HG03432 (cell line): ENCODE results near the gene DNAJB12.
"Not testable (repeated sequence)": the region's sequence is repeated elsewhere in the genome, so short reads cannot be mapped to it uniquely, and the experiment has no call there.

Experiments
- ATAC-seq: cut with Tn5 transposase; IDR thresholded peaks from one replicate; pipeline ENCODE4 v1.9.1; 2021; ENCODE audit warnings: mild to moderate bottlenecking, moderate library complexity; ENCODE audit not compliant: unreplicated experiment

Gene DNAJB12

GRCh38 chr10:72318418-72319262 lies 36.1 kb downstream of the DNAJB12 start:
- ATAC-seq = no peak

GRCh38 chr10:72316748-72317435 lies 37.8 kb downstream of the DNAJB12 start:
- no peak for ATAC-seq

GRCh38 chr10:72316386-72316700 lies 38.4 kb downstream of the DNAJB12 start:
- no peak for ATAC-seq

- no peak for ATAC-seq
These were observed 38.9 kb downstream of the DNAJB12 start for GRCh38 chr10:72315611-72316385.

GRCh38 chr10:72315054-72315453 lies 39.7 kb downstream of the DNAJB12 start:
- ATAC-seq = no peak

GRCh38 chr10:72314263-72314662 lies 40.5 kb downstream of the DNAJB12 start:
- ATAC-seq = no peak

- ATAC-seq = no peak
These were observed 41.8 kb downstream of the DNAJB12 start for GRCh38 chr10:72312865-72313391.

- ATAC-seq = no peak
These were observed 43.1 kb downstream of the DNAJB12 start for GRCh38 chr10:72311667-72312066.

GRCh38 chr10:72310636-72311035 lies 44.1 kb downstream of the DNAJB12 start:
- ATAC-seq = no peak

GRCh38 chr10:72310241-72310633 lies 44.5 kb downstream of the DNAJB12 start:
- no peak for ATAC-seq

- no peak for ATAC-seq
These were observed 45.2 kb downstream of the DNAJB12 start for GRCh38 chr10:72309290-72310240.

GRCh38 chr10:72308320-72308987 lies 46.3 kb downstream of the DNAJB12 start:
- ATAC-seq = no peak

GRCh38 chr10:72307711-72308110 lies 47.0 kb downstream of the DNAJB12 start:
- not testable (repeated sequence) for ATAC-seq

GRCh38 chr10:72306215-72306760 lies 48.4 kb downstream of the DNAJB12 start:
- ATAC-seq = no peak

- no peak for ATAC-seq
These were observed 51.1 kb downstream of the DNAJB12 start for GRCh38 chr10:72303424-72304128.

GRCh38 chr10:72298592-72299519 lies 55.9 kb downstream of the DNAJB12 start:
- ATAC-seq = no peak

- peak; percentile 76 for ATAC-seq
These were observed 56.7 kb downstream of the DNAJB12 start for GRCh38 chr10:72297805-72298591.
